HEK293T (cell line): Measurements from ENCODE around the gene PIEZO2.

Experiments
- ELF4 ChIP-seq: fragments of 450-650 bp; IDR thresholded peaks from 2 replicates; pipeline ENCODE4 v1.6.1; 2017; ENCODE audit warnings: antibody characterized with exemption
- FOXM1 ChIP-seq: fragments of 450-650 bp; IDR thresholded peaks from 2 replicates; pipeline ENCODE4 v1.6.1; 2017; ENCODE audit warnings: mild to moderate bottlenecking, borderline replicate concordance
- ZNF384 ChIP-seq: fragments of 450-650 bp; IDR thresholded peaks from 2 replicates; pipeline ENCODE4 v1.6.1; 2016

DNA sequence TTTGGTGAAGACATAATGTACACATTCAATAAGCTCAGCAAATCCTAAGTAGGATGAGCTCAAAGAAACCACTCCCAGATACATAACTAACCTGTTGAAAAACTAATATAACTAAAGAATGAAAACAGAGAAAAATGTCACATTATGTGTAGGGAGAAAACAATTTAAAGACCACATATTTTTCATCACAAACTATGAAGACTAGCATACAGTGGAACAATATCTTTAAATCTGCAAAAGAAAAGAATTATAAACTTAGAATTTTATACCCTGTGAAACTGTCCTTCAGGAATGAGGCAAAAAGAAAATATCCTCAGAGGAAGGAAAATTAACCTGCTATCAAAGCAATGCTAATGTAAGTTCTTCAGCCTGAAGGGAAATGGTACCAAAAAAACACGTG lies 151.5 kb downstream of the PIEZO2 start:
- TF ChIP-seq ELF4 (no peak), FOXM1 (no peak), ZNF384 (no peak)
